Measurements from ENCODE around the gene TMCC3.

DNA sequence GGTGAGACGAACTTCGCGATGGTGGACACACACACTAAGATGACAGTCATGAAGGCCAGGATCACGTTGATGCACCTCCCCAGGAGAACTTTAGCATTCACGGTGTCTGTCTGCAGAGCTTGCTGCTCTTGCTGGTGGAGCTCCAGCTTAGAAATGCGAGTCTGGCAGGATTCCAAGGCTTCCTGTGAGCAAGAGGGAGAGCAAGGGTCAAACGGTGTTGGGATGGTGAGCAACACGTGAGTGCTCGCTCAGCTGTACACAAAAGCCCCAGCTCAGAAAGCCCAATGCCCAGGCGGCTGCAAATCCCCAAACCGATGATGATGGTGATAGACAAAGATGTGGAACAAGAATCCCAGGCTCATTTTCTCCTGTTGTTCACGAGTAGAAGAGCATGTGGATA is 78.8 kb downstream of the TMCC3 start:
- TF ChIP-seq EZH2phosphoT487 (IDR thresholded peaks at IDR 0.05; ENCODE audit: insufficient read depth, low read depth) = no peak
- no peak for TF ChIP-seq EZH2 (IDR thresholded peaks at IDR 0.05; ENCODE audit: insufficient read depth, poor library complexity, severe bottlenecking)
